GM19025 (cell line): Measurements from ENCODE around the gene NEK10.

Experiments
- ATAC-seq: cut with Tn5 transposase; IDR thresholded peaks from one replicate; pipeline ENCODE4 v1.9.1; 2021; ENCODE audit warnings: mild to moderate bottlenecking, low read depth, moderate library complexity; ENCODE audit not compliant: unreplicated experiment

NEK10 gene

GRCh38 chr3:27185231-27185989, 183.8 kb downstream of the NEK10 start:
- no peak for ATAC-seq

- ATAC-seq, result no peak
Measured at GRCh38 chr3:27184261-27184660, 184.9 kb downstream of the NEK10 start.

- no peak for ATAC-seq
Measured at GRCh38 chr3:27176256-27176655, 192.9 kb downstream of the NEK10 start.

GRCh38 chr3:27174530-27174929, 194.7 kb downstream of the NEK10 start:
- no peak for ATAC-seq

- ATAC-seq, result peak; percentile 65
Measured at GRCh38 chr3:27171113-27171512, 198.1 kb downstream of the NEK10 start.

GRCh38 chr3:27166888-27167287, 202.3 kb downstream of the NEK10 start:
- ATAC-seq, result no peak

GRCh38 chr3:27165321-27165721, 203.9 kb downstream of the NEK10 start:
- ATAC-seq, result no peak

GRCh38 chr3:27160779-27161287, 208.3 kb downstream of the NEK10 start:
- no peak for ATAC-seq

GRCh38 chr3:27160146-27160545, 209.0 kb downstream of the NEK10 start:
- no peak for ATAC-seq

- no peak for ATAC-seq
Measured at GRCh38 chr3:27147215-27147614, 222.0 kb downstream of the NEK10 start.

- no peak for ATAC-seq
Measured at GRCh38 chr3:27146786-27147185, 222.4 kb downstream of the NEK10 start.

GRCh38 chr3:27145719-27146118, 223.5 kb downstream of the NEK10 start:
- ATAC-seq, result no peak

- ATAC-seq, result no peak
Measured at GRCh38 chr3:27141668-27142067, 227.5 kb downstream of the NEK10 start.

- no peak for ATAC-seq
Measured at GRCh38 chr3:27138562-27138961, 230.6 kb downstream of the NEK10 start.

GRCh38 chr3:27138005-27138404, 231.2 kb downstream of the NEK10 start:
- no peak for ATAC-seq

GRCh38 chr3:27134171-27134796, 234.9 kb downstream of the NEK10 start:
- peak; percentile 94 for ATAC-seq

GRCh38 chr3:27133060-27133459, 236.1 kb downstream of the NEK10 start:
- no peak for ATAC-seq

GRCh38 chr3:27130796-27131195, 238.4 kb downstream of the NEK10 start:
- no peak for ATAC-seq

- no peak for ATAC-seq
Measured at GRCh38 chr3:27127879-27128278, 241.3 kb downstream of the NEK10 start.

GRCh38 chr3:27127195-27127594, 242.0 kb downstream of the NEK10 start:
- ATAC-seq, result no peak

GRCh38 chr3:27125821-27126501, 243.2 kb downstream of the NEK10 start:
- no peak for ATAC-seq
